Measurements from ENCODE around the gene CHST10. TPM values are rescaled to one million over a fixed set of nuclear protein-coding genes. Genes with fewer than 3 reads are reported as not detected.
"Not testable (repeated sequence)": the region's sequence is repeated elsewhere in the genome, so short reads cannot be mapped to it uniquely, and the experiment has no call there.

CHST10 gene
- polyA plus RNA-seq, 1 donor from 2014 or later: 76.1 TPM

DNA sequence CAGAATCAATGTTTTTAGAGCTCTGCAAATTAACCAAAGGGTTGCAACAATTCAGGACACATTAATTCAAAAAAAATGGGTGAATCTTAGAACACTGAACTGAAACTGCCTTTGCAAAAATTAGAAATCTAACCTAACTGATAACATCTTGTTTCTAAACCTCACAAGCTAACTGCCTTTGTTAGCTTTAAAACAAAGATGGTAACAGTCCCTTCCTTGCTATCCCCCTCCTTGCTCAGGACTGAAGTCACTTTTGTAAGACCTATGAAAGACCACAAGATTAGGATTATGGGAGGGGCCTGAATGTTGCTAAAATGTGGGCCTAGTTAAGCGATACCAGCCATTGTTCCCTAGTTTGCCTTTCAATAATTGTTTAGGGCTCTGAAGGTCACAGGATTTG lies 50.3 kb downstream of the CHST10 start:
- Histone ChIP-seq H3K9ac (ENCODE audit: low read length) (no peak overlapping the region), H3F3A (ENCODE audit: insufficient read depth, low read length, poor library complexity, severe bottlenecking) (no peaks in the 10 kb centered on the region), H3K4me2 (ENCODE audit: low read length) (no peak overlapping the region), H3K36me3 (ENCODE audit: insufficient read depth, low read length) (no peaks in the 10 kb centered on the region), H3K79me2 (replicated peaks; ENCODE audit: insufficient read depth, low read length) (no peaks in the 10 kb centered on the region), H3K27me3 (ENCODE audit: insufficient read depth, low read depth, low read length) (no peaks in the 10 kb centered on the region), H2AFZ (ENCODE audit: low read depth, low read length) (no peak overlapping the region), H4K20me1 (ENCODE audit: insufficient read depth) (no peaks in the 10 kb centered on the region), H3K9me2 (ENCODE audit: insufficient read depth, low read length) (no peaks in the 10 kb centered on the region), H3K27ac (ENCODE audit: low read length) (no peak overlapping the region), H3K4me3 (ENCODE audit: low read length) (no peak overlapping the region), H3K9me3 (ENCODE audit: low read length) (no peaks in the 10 kb centered on the region)
- TF ChIP-seq TAF1 (IDR thresholded peaks at IDR 0.05; ENCODE audit: low read depth) (no peak), SMC3 (conservative IDR thresholded peaks at IDR 0.05; ENCODE audit: poor library complexity) (no peak), MXI1 (conservative IDR thresholded peaks at IDR 0.05; ENCODE audit: poor library complexity, severe bottlenecking) (no peak), RAD21 (conservative IDR thresholded peaks at IDR 0.05) (no peak), EZH2 (IDR thresholded peaks at IDR 0.05; ENCODE audit: borderline replicate concordance, insufficient read depth, low read length, poor library complexity, severe bottlenecking) (no peak), EP300 (conservative IDR thresholded peaks at IDR 0.05; ENCODE audit: poor library complexity, severe bottlenecking) (no peak), REST (IDR thresholded peaks at IDR 0.05; ENCODE audit: borderline replicate concordance) (no peak), POLR2AphosphoS5 (IDR thresholded peaks at IDR 0.05) (no peak)
- TF ChIP-seq, protein P1, sequence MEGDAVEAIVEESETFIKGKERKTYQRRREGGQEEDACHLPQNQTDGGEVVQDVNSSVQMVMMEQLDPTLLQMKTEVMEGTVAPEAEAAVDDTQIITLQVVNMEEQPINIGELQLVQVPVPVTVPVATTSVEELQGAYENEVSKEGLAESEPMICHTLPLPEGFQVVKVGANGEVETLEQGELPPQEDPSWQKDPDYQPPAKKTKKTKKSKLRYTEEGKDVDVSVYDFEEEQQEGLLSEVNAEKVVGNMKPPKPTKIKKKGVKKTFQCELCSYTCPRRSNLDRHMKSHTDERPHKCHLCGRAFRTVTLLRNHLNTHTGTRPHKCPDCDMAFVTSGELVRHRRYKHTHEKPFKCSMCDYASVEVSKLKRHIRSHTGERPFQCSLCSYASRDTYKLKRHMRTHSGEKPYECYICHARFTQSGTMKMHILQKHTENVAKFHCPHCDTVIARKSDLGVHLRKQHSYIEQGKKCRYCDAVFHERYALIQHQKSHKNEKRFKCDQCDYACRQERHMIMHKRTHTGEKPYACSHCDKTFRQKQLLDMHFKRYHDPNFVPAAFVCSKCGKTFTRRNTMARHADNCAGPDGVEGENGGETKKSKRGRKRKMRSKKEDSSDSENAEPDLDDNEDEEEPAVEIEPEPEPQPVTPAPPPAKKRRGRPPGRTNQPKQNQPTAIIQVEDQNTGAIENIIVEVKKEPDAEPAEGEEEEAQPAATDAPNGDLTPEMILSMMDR (IDR thresholded peaks at IDR 0.05; ENCODE audit: poor library complexity, severe bottlenecking): no peak

- Histone ChIP-seq H2AFZ (ENCODE audit: low read depth, low read length) (no peak overlapping the region), H3K4me3 (ENCODE audit: low read length) (no peak overlapping the region), H3K9ac (ENCODE audit: low read length) (no peak overlapping the region), H3K79me2 (replicated peaks; ENCODE audit: insufficient read depth, low read length) (no peaks in the 10 kb centered on the region), H3K9me3 (ENCODE audit: low read length) (no peaks in the 10 kb centered on the region), H3K27ac (ENCODE audit: low read length) (no peak overlapping the region), H3K4me2 (ENCODE audit: low read length) (no peak overlapping the region), H3F3A (ENCODE audit: insufficient read depth, low read length, poor library complexity, severe bottlenecking) (no peaks in the 10 kb centered on the region), H3K36me3 (ENCODE audit: insufficient read depth, low read length) (no peaks in the 10 kb centered on the region), H3K27me3 (ENCODE audit: insufficient read depth, low read depth, low read length) (no peaks in the 10 kb centered on the region), H4K20me1 (ENCODE audit: insufficient read depth) (no peaks in the 10 kb centered on the region), H3K9me2 (ENCODE audit: insufficient read depth, low read length) (no peaks in the 10 kb centered on the region)
- TF ChIP-seq TAF1 (IDR thresholded peaks at IDR 0.05; ENCODE audit: low read depth) (no peak), RAD21 (conservative IDR thresholded peaks at IDR 0.05) (no peak), EZH2 (IDR thresholded peaks at IDR 0.05; ENCODE audit: borderline replicate concordance, insufficient read depth, low read length, poor library complexity, severe bottlenecking) (no peak), SMC3 (conservative IDR thresholded peaks at IDR 0.05; ENCODE audit: poor library complexity) (no peak), EP300 (conservative IDR thresholded peaks at IDR 0.05; ENCODE audit: poor library complexity, severe bottlenecking) (no peak), MXI1 (conservative IDR thresholded peaks at IDR 0.05; ENCODE audit: poor library complexity, severe bottlenecking) (no peak), REST (IDR thresholded peaks at IDR 0.05; ENCODE audit: borderline replicate concordance) (no peak), POLR2AphosphoS5 (IDR thresholded peaks at IDR 0.05) (no peak)
- TF ChIP-seq, protein P1 (IDR thresholded peaks at IDR 0.05; ENCODE audit: poor library complexity, severe bottlenecking): no peak
These were observed 52.0 kb downstream of the CHST10 start for GRCh38 chr2:100365434-100365833.

- not testable (repeated sequence) for H3K9me2 ChIP-seq (ENCODE audit: insufficient read depth, low read length); H3K36me3 ChIP-seq (ENCODE audit: insufficient read depth, low read length); H2AFZ ChIP-seq (ENCODE audit: low read depth, low read length); H3K9ac ChIP-seq (ENCODE audit: low read length); H3K4me2 ChIP-seq (ENCODE audit: low read length); H3K27me3 ChIP-seq (ENCODE audit: insufficient read depth, low read depth, low read length); H3K4me3 ChIP-seq (ENCODE audit: low read length); H3K27ac ChIP-seq (ENCODE audit: low read length); H3F3A ChIP-seq (ENCODE audit: insufficient read depth, low read length, poor library complexity, severe bottlenecking); H3K79me2 ChIP-seq (replicated peaks; ENCODE audit: insufficient read depth, low read length); H3K9me3 ChIP-seq (ENCODE audit: low read length); H4K20me1 ChIP-seq (ENCODE audit: insufficient read depth)
These were observed 55.2 kb downstream of the CHST10 start for GRCh38 chr2:100362269-100362668.

All from neural cell (in vitro differentiated cells).